HepG2 (cell line): ENCODE measurements around the gene WSB2. TPM values are rescaled to one million over a fixed set of nuclear protein-coding genes. Genes with fewer than 3 reads are reported as not detected.
A peak's percentile ranks its signal among the peaks of the same experiment; 100 is the strongest.

Experiments used
- ATAC-seq: fragments of 200-7000 bp; cut with Tn5 transposase; 3 replicates; pipeline ENCODE4 v1.9.1; 2020; ENCODE audit warnings: mild to moderate bottlenecking, moderate library complexity
- BruUV-seq: library from RNA; stranded (reverse); fragments of 400-500 nt; replicated peaks from 2 replicates; lab custom pipeline; 2021; lab: Mats Ljungman, UMichigan
- CTCF ChIA-PET: fragments of 300-600 bp; formaldehyde crosslinking; extraction: SDS; loops from one replicate; lab custom pipeline; 2021; ENCODE audit warnings: low total read pairs, inconsistent platforms, low intra/inter-chr PET ratio; lab: Yijun Ruan, JAX
- POLR2A ChIA-PET: fragments of 350-600 bp; sonication (Branson Sonifier 250); formaldehyde crosslinking; loops from one replicate; lab custom pipeline; 2020; ENCODE audit warnings: antibody characterized with exemption, inconsistent platforms; lab: Yijun Ruan, JAX
- DNase-seq: peaks from one replicate; pipeline ENCODE4 v3.0.0-alpha.2; 2015; ENCODE audit warnings: low spot score
- FAIRE-seq: peaks from 3 replicates; lab custom pipeline; 2011; peaks lifted over from hg19 to GRCh38; lab: Jason Lieb, UNC
- H2AFZ ChIP-seq: one replicate; pipeline ENCODE4 v1.6.1; 2011; ENCODE audit warnings: low read length, inconsistent platforms
- H3K27ac ChIP-seq: fragments of 300-600 bp; 3 replicates; pipeline ENCODE4 v1.8.0; 2011; ENCODE audit warnings: mixed run types, mild to moderate bottlenecking, mixed read lengths, low read length, inconsistent platforms; ENCODE audit not compliant: insufficient read depth; ENCODE audit errors: extremely low read length
- H3K27me3 ChIP-seq, 2 experiments: fragments of 200-600 bp in 1 of 2; 2 replicates in 1 of 2; 3 replicates in 1 of 2; pipeline versions ENCODE4 v1.6.0 to v1.8.0; 2011; ENCODE audit warnings: low read length in 2 of 2, mild to moderate bottlenecking in 2 of 2, moderate library complexity in 2 of 2, inconsistent platforms in 1 of 2; ENCODE audit not compliant: insufficient read depth in 2 of 2, control insufficient read depth in 1 of 2
- H3K36me3 ChIP-seq, 2 experiments: fragments of 200-600 bp in 1 of 2; replicated peaks in 1 of 2; 2 replicates in 1 of 2; 3 replicates in 1 of 2; pipeline versions ENCODE4 v1.5.1 to v1.8.0; 2011; ENCODE audit warnings: low read length in 2 of 2, inconsistent platforms in 1 of 2; ENCODE audit not compliant: insufficient read depth in 2 of 2, control insufficient read depth in 1 of 2
- H3K4me1 ChIP-seq: 2 replicates; pipeline ENCODE4 v1.5.1; 2012; ENCODE audit warnings: low read length, inconsistent platforms; ENCODE audit not compliant: insufficient read depth
- H3K4me2 ChIP-seq: 2 replicates; pipeline ENCODE4 v1.6.0; 2011; ENCODE audit warnings: low read depth, low read length, inconsistent platforms
- H3K4me3 ChIP-seq, 3 experiments: fragments of 200-600 bp in 1 of 3; sonication (generic), shearing (Covaris generic) in 1 of 3; replicated peaks in 1 of 3; 2 replicates each; pipeline ENCODE4 v1.5.1; 2011 to 2016; ENCODE audit warnings: low read length in 3 of 3, inconsistent platforms in 2 of 3, low read depth in 2 of 3, mild to moderate bottlenecking in 2 of 3, control low read depth in 1 of 3, mixed read lengths in 1 of 3; ENCODE audit not compliant: insufficient read depth in 1 of 3
- H3K79me2 ChIP-seq: one replicate; pipeline ENCODE4 v1.6.1; 2011; ENCODE audit warnings: low read length, inconsistent platforms; ENCODE audit not compliant: insufficient read depth
- H3K9ac ChIP-seq: 2 replicates; pipeline ENCODE4 v1.6.0; 2011; ENCODE audit warnings: mild to moderate bottlenecking, low read depth, low read length, inconsistent platforms; ENCODE audit not compliant: insufficient read depth
- H3K9me3 ChIP-seq: 2 replicates; pipeline ENCODE4 v1.5.1; 2012; ENCODE audit warnings: mild to moderate bottlenecking, low read length
- H4K20me1 ChIP-seq: 2 replicates; pipeline ENCODE4 v1.6.0; 2011; ENCODE audit warnings: inconsistent platforms, mild to moderate bottlenecking, low read length, moderate library complexity; ENCODE audit not compliant: insufficient read depth
- DNMT3B ChIP-seq: conservative IDR thresholded peaks from 2 replicates; pipeline ENCODE4 v1.6.1; 2016; ENCODE audit warnings: missing biosample characterization, control low read depth
- POLR2G ChIP-seq: fragments of 200-400 bp; formaldehyde crosslinking; IDR thresholded peaks from 2 replicates; pipeline ENCODE4 v1.6.1; 2018; ENCODE audit warnings: mild to moderate bottlenecking, low read depth, low read length, moderate library complexity
- RBM22 ChIP-seq: fragments of 200-400 bp; formaldehyde crosslinking; optimal IDR thresholded peaks from 2 replicates; pipeline ENCODE3; 2017; ENCODE audit warnings: mild to moderate bottlenecking, low read length, moderate library complexity
- TP53 ChIP-seq: sonication (generic); formaldehyde crosslinking; conservative IDR thresholded peaks from 2 replicates; pipeline ENCODE4 v1.4.0; 2020; ENCODE audit warnings: missing genetic modification reagents
- ZFYVE20 ChIP-seq: sonication (generic); formaldehyde crosslinking; IDR thresholded peaks from 2 replicates; pipeline ENCODE4 v1.8.0; 2023; ENCODE audit warnings: low read depth, mild to moderate bottlenecking, moderate library complexity, missing genetic modification reagents, borderline replicate concordance
- WGBS: methylation state at CpG from one replicate; pipeline ENCODE4 v1.1.6; 2017; ENCODE audit warnings: low lambda C conversion rate; 5-methylcytosine and 5-hydroxymethylcytosine counted together
- in situ Hi-C: cut with HindIII; loops from 2 replicates; pipeline ENCODE4 v1.10.0; 2017; ENCODE audit warnings: low pct_unique_long_range_greater_than_20kb; ENCODE audit not compliant: extremely low pct_ligation_motif_present
- intact Hi-C: fragments of 100-400 bp; cut with micrococcal nuclease; formaldehyde crosslinking; loops from one replicate; pipeline ENCODE4 v1.10.0; 2022; ENCODE audit not compliant: unreplicated experiment
- polyA plus RNA-seq, 8 experiments: library from polyadenylated mRNA; depleted of rRNA in 3 of 8; stranded (reverse) in 7 of 8; unstranded in 1 of 8; fragments of >200 nt; fragmentation: Illumina TruSeq in 4 of 8; extraction: Trizol in 4 of 8; gene quantifications; 2 replicates each; pipeline versions ENCODE4 v1.2.1 to v1.2.3, GENCODE V29; 2011 to 2016; ENCODE audit warnings: low read depth in 4 of 8, missing spikeins in 1 of 8, mixed read lengths in 1 of 8; ENCODE audit not compliant: insufficient read depth in 1 of 8
- total RNA-seq, 5 experiments: library from RNA; depleted of rRNA; stranded (reverse); fragments of >200 nt; fragmentation: Illumina TruSeq; extraction: Trizol; gene quantifications; 2 replicates each; pipeline ENCODE4 v1.2.3, GENCODE V29; 2016; ENCODE audit warnings: low read depth in 1 of 5

WSB2 gene
- total and polyA plus RNA-seq, 2 of the 13 experiments (the other 11 are each of a cell fraction or from before 2014, with no cell fraction given) = 31.0 to 82.8 TPM

DNA sequence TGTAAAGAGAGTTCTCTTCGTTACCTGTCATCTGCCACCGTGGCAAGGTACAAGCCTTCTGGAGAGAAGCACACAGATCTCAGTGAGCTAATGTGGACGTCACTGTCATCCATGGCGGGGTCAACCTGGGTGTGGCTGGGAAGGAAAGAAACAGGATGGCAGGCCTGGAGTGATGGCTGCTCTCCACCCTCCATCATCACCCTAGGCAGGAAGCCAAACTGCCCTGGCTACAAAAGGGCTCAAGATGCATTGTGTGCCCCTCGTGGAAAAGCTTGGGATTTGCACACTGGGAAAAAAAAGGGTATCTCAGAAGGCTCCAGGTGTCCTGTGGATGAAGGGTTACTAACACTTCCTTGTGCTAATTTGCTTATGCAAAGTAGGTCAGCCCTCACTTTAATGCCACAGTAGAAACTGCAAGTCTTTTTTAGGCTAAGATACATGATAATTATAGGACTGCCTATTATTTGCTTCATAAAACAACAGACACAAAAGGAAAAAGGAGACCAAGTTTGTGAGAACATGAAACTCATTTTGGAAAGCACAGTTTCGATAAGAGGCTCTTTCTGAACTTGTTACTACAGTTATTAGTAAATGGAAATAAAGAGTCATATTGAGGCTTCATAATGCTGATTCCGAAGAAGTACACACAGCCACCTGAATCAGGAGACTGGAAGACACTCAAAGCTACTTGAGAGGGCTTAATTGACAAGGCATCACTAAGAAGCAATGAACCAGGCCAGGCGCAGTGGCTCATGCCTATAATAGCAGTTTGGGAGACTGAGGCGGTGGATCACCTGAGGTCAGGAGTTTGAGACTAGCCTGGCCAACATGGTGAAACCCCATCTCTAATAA lies 25.6 kb downstream of the WSB2 start:
- no TSS peak for BruUV-seq
- H3K79me2 ChIP-seq = no peaks in the 10 kb centered on the region
- intact Hi-C loops (loop anchor here (1.0 to 2.0 kb wide), 2 partner anchors 17 to 160 kb away; no protein-coding TSS in a partner anchor), in situ Hi-C loops (no loop called here)
- ChIA-PET CTCF (interaction anchor here (1.1 to 2.4 kb wide), 2 partner anchors 158 to 160 kb away, joined by 3 to 17 read pairs; no protein-coding TSS in a partner anchor), POLR2A (interaction anchor here (1.1 to 1.9 kb wide), 3 partner anchors 9 to 29 kb away, joined by 3 to 5 read pairs (median 4); partner anchors contain the start of gene WSB2)
- peaks cover 15% of the 10 kb centered on the region for H3K4me1 ChIP-seq
- no peak overlapping the region for H2AFZ ChIP-seq
- H3K9me3 ChIP-seq = no peaks in the 10 kb centered on the region
- H3K4me3 ChIP-seq = no peak overlapping the region
- H4K20me1 ChIP-seq = no peaks in the 10 kb centered on the region
- peak; percentile 52 for ATAC-seq
- peaks cover 21 to 64% of the 10 kb centered on the region in 2 experiments for H3K36me3 ChIP-seq
- no peak for DNase-seq
- 94% methylated on average over 7 of the region's 9 CpGs for WGBS
- H3K9ac ChIP-seq = no peak overlapping the region
- no peak overlapping the region for H3K4me2 ChIP-seq
- H3K27me3 ChIP-seq = no peaks in the 10 kb centered on the region
- no peak overlapping the region for H3K27ac ChIP-seq
- TF ChIP-seq RBM22 (peak; percentile 44), ZFYVE20 (CRISPR knock-in tag) (no peak), DNMT3B (CRISPR knock-in tag) (no peak), TP53 (CRISPR knock-in tag) (no peak), POLR2G (0 out of 2 replicates have a peak, but pooled peaks have one; percentile 23)
- FAIRE-seq = no peak
